Panc1 (cell line): ENCODE results near the gene NT5C. TPM values are rescaled to one million over a fixed set of nuclear protein-coding genes. Genes with fewer than 3 reads are reported as not detected.

Source experiments
- ATAC-seq: fragments of 200-7000 bp; cut with Tn5 transposase; 2 replicates; pipeline ENCODE4 v1.9.1; 2020; ENCODE audit warnings: mild to moderate bottlenecking, moderate library complexity
- BruUV-seq: library from RNA; stranded (reverse); fragments of 400-500 nt; replicated peaks from 2 replicates; lab custom pipeline; 2021; lab: Mats Ljungman, UMichigan
- CTCF ChIA-PET: fragments of 300-600 bp; sonication (Branson Sonifier 250); formaldehyde crosslinking; loops from one replicate; lab custom pipeline; 2022; ENCODE audit warnings: antibody characterized with exemption; lab: Charles Lee
- POLR2A ChIA-PET: fragments of 300-600 bp; sonication (Branson Sonifier 250); formaldehyde crosslinking; loops from one replicate; lab custom pipeline; 2022; ENCODE audit warnings: antibody characterized with exemption; lab: Charles Lee
- DNase-seq: peaks from one replicate; pipeline ENCODE4 v3.0.0-alpha.2; 2010; ENCODE audit warnings: low read depth, low spot score
- H3K27ac ChIP-seq: 2 replicates; pipeline ENCODE4 v1.5.1; 2011; ENCODE audit warnings: mild to moderate bottlenecking, low read length, inconsistent platforms
- H3K27me3 ChIP-seq: fragments of 200-500 bp; sonication (Bioruptor generic); 2 replicates; pipeline ENCODE4 v1.6.0; 2014; ENCODE audit warnings: low read length, inconsistent platforms; ENCODE audit not compliant: control insufficient read depth, insufficient read depth
- H3K36me3 ChIP-seq: fragments of 200-500 bp; sonication (Bioruptor generic); 2 replicates; pipeline ENCODE4 v1.5.1; 2014; ENCODE audit warnings: inconsistent platforms, mild to moderate bottlenecking, low read length, moderate library complexity; ENCODE audit not compliant: control insufficient read depth, insufficient read depth
- H3K4me1 ChIP-seq: 2 replicates; pipeline ENCODE4 v1.5.1; 2011; ENCODE audit warnings: inconsistent platforms, mild to moderate bottlenecking, low read length, moderate library complexity; ENCODE audit not compliant: control insufficient read depth, insufficient read depth
- H3K4me3 ChIP-seq, 2 experiments: 2 replicates each; pipeline ENCODE4 v1.5.1; 2011 to 2012; ENCODE audit warnings: low read depth in 2 of 2, low read length in 2 of 2, mild to moderate bottlenecking in 2 of 2, inconsistent platforms in 1 of 2, moderate library complexity in 1 of 2
- H3K9me3 ChIP-seq: fragments of 200-500 bp; sonication (Bioruptor generic); 2 replicates; pipeline ENCODE4 v1.5.1; 2014; ENCODE audit warnings: low read depth, mild to moderate bottlenecking, inconsistent platforms, low read length, moderate library complexity; ENCODE audit not compliant: control insufficient read depth, insufficient read depth
- CTCF ChIP-seq: fragments of 450-650 bp; IDR thresholded peaks from 2 replicates; pipeline ENCODE4 v1.5.1; 2017; ENCODE audit warnings: mild to moderate bottlenecking
- POLR2AphosphoS5 ChIP-seq: IDR thresholded peaks from 2 replicates; pipeline ENCODE4 v1.6.1; 2012; ENCODE audit warnings: mild to moderate bottlenecking, low read depth, low read length, moderate library complexity
- REST ChIP-seq, 2 experiments: IDR thresholded peaks; 2 replicates each; pipeline ENCODE4 v1.6.1; 2011 to 2012; ENCODE audit warnings: low read depth in 2 of 2, control low read depth in 1 of 2, low read length in 1 of 2, mild to moderate bottlenecking in 1 of 2, moderate library complexity in 1 of 2; ENCODE audit not compliant: insufficient read depth in 1 of 2
- SIN3A ChIP-seq: IDR thresholded peaks from 2 replicates; pipeline ENCODE4 v1.6.1; 2012; ENCODE audit warnings: low read depth, mild to moderate bottlenecking, low read length, moderate library complexity, borderline replicate concordance; ENCODE audit not compliant: insufficient read depth
- TCF7L2 ChIP-seq: IDR thresholded peaks from 2 replicates; pipeline ENCODE4 v1.6.1; 2011; ENCODE audit warnings: mild to moderate bottlenecking, low read depth, low read length, inconsistent platforms
- in situ Hi-C: cut with HindIII; loops from 2 replicates; pipeline ENCODE4 v1.10.0; 2016; ENCODE audit warnings: low sequenced_read_pairs, low pct_unique_long_range_greater_than_20kb
- intact Hi-C: fragments of 100-400 bp; cut with micrococcal nuclease; formaldehyde crosslinking; loops from one replicate; pipeline ENCODE4 v1.10.0; 2022; ENCODE audit not compliant: unreplicated experiment
- total RNA-seq: library from RNA; stranded (reverse); gene quantifications from one replicate; pipeline ENCODE4 v1.2.1, GENCODE V29; 2021; ENCODE audit not compliant: unreplicated experiment

The NT5C gene
- total RNA-seq, 1 experiment from 2014 or later: 63.4 TPM

- no peak overlapping the region for H3K27ac ChIP-seq
- in situ Hi-C loops (no loop called here), intact Hi-C loops (loop anchor here (10.0 kb wide), 1 partner anchor 128 kb away; the partner anchor contains the start of gene HID1)
- H3K4me3 ChIP-seq: no peak overlapping the region
- no peaks in the 10 kb centered on the region for H3K9me3 ChIP-seq
- DNase-seq (no peak), ATAC-seq (no peak)
- peaks cover 25% of the 10 kb centered on the region for H3K4me1 ChIP-seq
- no peaks in the 10 kb centered on the region for H3K27me3 ChIP-seq
- TF ChIP-seq SIN3A: no peak
- TF ChIP-seq CTCF: no peak
- no peak for TF ChIP-seq TCF7L2
- TF ChIP-seq POLR2AphosphoS5: no peak
- TF ChIP-seq REST (IDR thresholded peaks at IDR 0.05; ENCODE audit: insufficient read depth in 1 of 2, low read depth in 2 of 2, low read length in 1 of 2): no peak
- no TSS peak for BruUV-seq
- ChIA-PET POLR2A (no interaction called here), CTCF (no interaction called here)
- peaks cover 2% of the 10 kb centered on the region; the same call in 1 of the 2 replicates for H3K36me3 ChIP-seq
These were observed 29.1 kb downstream of the NT5C start for GRCh38 chr17:75102385-75102821.

GRCh38 chr17:75099881-75100595 is 31.5 kb downstream of the NT5C start:
- CTCF ChIA-PET: interaction anchor here (0.6 kb wide), 1 partner anchor 27 kb away, joined by 3 read pairs; no protein-coding TSS in a partner anchor
- ATAC-seq: no peak

More at GRCh38 chr17:75099881-75100595, 31.5 kb downstream of the NT5C start:
- TF ChIP-seq CTCF: no peak
- TF ChIP-seq SIN3A: no peak
- TF ChIP-seq POLR2AphosphoS5: no peak
- no peak for TF ChIP-seq TCF7L2
- TF ChIP-seq REST (IDR thresholded peaks at IDR 0.05; ENCODE audit: insufficient read depth in 1 of 2, low read depth in 2 of 2, low read length in 1 of 2): no peak
- POLR2A ChIA-PET: no interaction called here
- no TSS peak for BruUV-seq
- intact Hi-C loops: loop anchor here (10.0 kb wide), 1 partner anchor 125 kb away; the partner anchor contains the start of gene HID1
- H3K9me3 ChIP-seq: no peaks in the 10 kb centered on the region
- H3K4me3 ChIP-seq: no peak overlapping the region
- no peaks in the 10 kb centered on the region for H3K27me3 ChIP-seq
- H3K27ac ChIP-seq: no peak overlapping the region
- in situ Hi-C loops: no loop called here
- no peak for DNase-seq
- H3K36me3 ChIP-seq: peaks cover 2% of the 10 kb centered on the region; the same call in 1 of the 2 replicates
- peaks cover 13% of the 10 kb centered on the region for H3K4me1 ChIP-seq
